Right lung (tissue), 5 donors: ENCODE measurements around the gene SLC35B4. TPM values are rescaled to one million over a fixed set of nuclear protein-coding genes. Genes with fewer than 3 reads are reported as not detected.

ENCODE experiments used
- polyA plus RNA-seq, 5 donors: library from polyadenylated mRNA; unstranded; fragments of 120-200 nt; gene quantifications; one replicate each; pipeline versions ENCODE4 v1.2.1 to v1.2.3, GENCODE V29; 2013; ENCODE audit warnings: inconsistent platforms in 1 of 5, low replicate concordance in 1 of 5; ENCODE audit not compliant: insufficient read length in 5 of 5, insufficient read depth in 1 of 5

SLC35B4 gene
- polyA plus RNA-seq, 5 donors, result 15.3 to 27.5 (median 25.4) TPM

Other genes with a start within 250 kb of the SLC35B4 start
- gene LRGUK, start 189.6 kb downstream of the SLC35B4 start, polyA plus RNA-seq, result 1 to 10 TPM; 1.9 to 2.5 (median 2.2) TPM
- gene AKR1B1, start 142.2 kb upstream of the SLC35B4 start, polyA plus RNA-seq, result 10 to 100 TPM; 62.0 to 77.6 (median 67.7) TPM
- gene AKR1B10, start 210.6 kb upstream of the SLC35B4 start, polyA plus RNA-seq, result under 1 TPM in 4 of 5 donors, not detected in 1; 0.11 to 0.27 (median 0.20) TPM
- gene AKR1B15, start 232.2 kb upstream of the SLC35B4 start, polyA plus RNA-seq, result under 1 TPM in 4 of 5 donors, not detected in 1; 0.07 to 0.27 (median 0.16) TPM